Lung (tissue), 12 donors: ENCODE data around the gene ZNF362. TPM values are rescaled to one million over a fixed set of nuclear protein-coding genes. Genes with fewer than 3 reads are reported as not detected.

Source experiments
- ATAC-seq: fragments of 200-7000 bp; cut with Tn5 transposase; one replicate; pipeline ENCODE4 v1.9.1; 2020; ENCODE audit warnings: moderate number of reproducible peaks; ENCODE audit not compliant: insufficient read depth, low FRiP score
- DNase-seq, 3 donors: peaks; one replicate each; pipeline ENCODE4 v3.0.0-alpha.2; 2013 to 2017
- H3K27ac ChIP-seq, 2 donors: one replicate each; pipeline ENCODE4 v1.5.1; 2013; ENCODE audit warnings: mild to moderate bottlenecking in 2 of 2, moderate library complexity in 2 of 2, control low read depth in 1 of 2, inconsistent platforms in 1 of 2, low read depth in 1 of 2, low read length in 1 of 2
- H3K27me3 ChIP-seq, 3 donors: one replicate each; pipeline ENCODE4 v1.5.1; 2013; ENCODE audit warnings: low read length in 2 of 3; ENCODE audit not compliant: control insufficient read depth in 3 of 3, insufficient read depth in 3 of 3
- H3K36me3 ChIP-seq, 4 donors: one replicate each; pipeline ENCODE4 v1.5.1; 2013; ENCODE audit warnings: low read length in 4 of 4, mild to moderate bottlenecking in 1 of 4, moderate library complexity in 1 of 4; ENCODE audit not compliant: control insufficient read depth in 4 of 4, insufficient read depth in 4 of 4
- H3K4me1 ChIP-seq, 5 donors: one replicate each; pipeline ENCODE4 v1.5.1; 2013; ENCODE audit warnings: low read length in 5 of 5, mild to moderate bottlenecking in 2 of 5, moderate library complexity in 1 of 5; ENCODE audit not compliant: control insufficient read depth in 5 of 5, insufficient read depth in 5 of 5
- H3K4me3 ChIP-seq: one replicate; pipeline ENCODE4 v1.5.1; 2013; ENCODE audit warnings: mild to moderate bottlenecking, control low read depth, moderate library complexity
- H3K9ac ChIP-seq, 2 donors: one replicate each; pipeline ENCODE4 v1.5.1; 2013; ENCODE audit warnings: low read length in 2 of 2, control low read depth in 1 of 2; ENCODE audit not compliant: insufficient read depth in 1 of 2
- H3K9me3 ChIP-seq, 4 donors: one replicate each; pipeline ENCODE4 v1.5.1; 2013; ENCODE audit warnings: low read length in 3 of 4, mild to moderate bottlenecking in 1 of 4, moderate library complexity in 1 of 4; ENCODE audit not compliant: control insufficient read depth in 4 of 4, insufficient read depth in 3 of 4
- WGBS, 2 donors: extraction: QIAGEN DNeasy Blood & Tissue Kit; methylation state at CpG; one replicate each; pipeline ENCODE4 v1.1.7; 2013; 5-methylcytosine and 5-hydroxymethylcytosine counted together
- polyA plus RNA-seq, 2 donors: library from polyadenylated mRNA; stranded (reverse); fragments of 200-250 nt; gene quantifications; one replicate each; pipeline ENCODE4 v1.2.1, GENCODE V29; 2013
- total RNA-seq, 2 donors: library from RNA; depleted of rRNA in 1 of 2; stranded (reverse); fragments of >200 nt in 1 of 2; gene quantifications; one replicate each; pipeline ENCODE4 v1.2.1, GENCODE V29; 2014 to 2021
- TF ChIP-seq, protein P1 (sequence below): IDR thresholded peaks from 2 replicates; pipeline ENCODE4 v1.5.1; 2012; ENCODE audit warnings: mild to moderate bottlenecking; ENCODE audit errors: control extremely low read depth, extremely low read depth
- donor health status: control.
- donor health status: control.
- donor health status: Bipolar disorder and iron deficiency.
- donor health status: healthy.
- donor health status: DM: yes; HTN: yes; CAD: no.

Gene ZNF362
- total and polyA plus RNA-seq, 4 donors: 10.2 to 35.0 (median 16.5) TPM

GRCh38 chr1:33224166-33224707 is 32.1 kb upstream of the ZNF362 start:
- Histone ChIP-seq H3K9ac (no peak overlapping the region), H3K4me1 (peaks cover 0 to 10% (median 5%) of the 10 kb centered on the region in 5 donors), H3K27ac (no peak overlapping the region), H3K4me3 (no peak overlapping the region), H3K36me3 (no peaks in the 10 kb centered on the region), H3K9me3 (peaks cover 0 to 2% (median 0%) of the 10 kb centered on the region in 4 donors), H3K27me3 (no peaks in the 10 kb centered on the region)
- DNase-seq: no peak
- WGBS, 2 donors: 86 to 89% methylated on average over 2 of the region's 2 CpGs
- ATAC-seq: no peak
- TF ChIP-seq, protein P1, sequence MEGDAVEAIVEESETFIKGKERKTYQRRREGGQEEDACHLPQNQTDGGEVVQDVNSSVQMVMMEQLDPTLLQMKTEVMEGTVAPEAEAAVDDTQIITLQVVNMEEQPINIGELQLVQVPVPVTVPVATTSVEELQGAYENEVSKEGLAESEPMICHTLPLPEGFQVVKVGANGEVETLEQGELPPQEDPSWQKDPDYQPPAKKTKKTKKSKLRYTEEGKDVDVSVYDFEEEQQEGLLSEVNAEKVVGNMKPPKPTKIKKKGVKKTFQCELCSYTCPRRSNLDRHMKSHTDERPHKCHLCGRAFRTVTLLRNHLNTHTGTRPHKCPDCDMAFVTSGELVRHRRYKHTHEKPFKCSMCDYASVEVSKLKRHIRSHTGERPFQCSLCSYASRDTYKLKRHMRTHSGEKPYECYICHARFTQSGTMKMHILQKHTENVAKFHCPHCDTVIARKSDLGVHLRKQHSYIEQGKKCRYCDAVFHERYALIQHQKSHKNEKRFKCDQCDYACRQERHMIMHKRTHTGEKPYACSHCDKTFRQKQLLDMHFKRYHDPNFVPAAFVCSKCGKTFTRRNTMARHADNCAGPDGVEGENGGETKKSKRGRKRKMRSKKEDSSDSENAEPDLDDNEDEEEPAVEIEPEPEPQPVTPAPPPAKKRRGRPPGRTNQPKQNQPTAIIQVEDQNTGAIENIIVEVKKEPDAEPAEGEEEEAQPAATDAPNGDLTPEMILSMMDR: no peak

GRCh38 chr1:33225586-33225985 is 30.7 kb upstream of the ZNF362 start:
- Histone ChIP-seq H3K36me3 (no peaks in the 10 kb centered on the region), H3K27ac (no peak overlapping the region), H3K9me3 (peaks cover 0 to 2% (median 0%) of the 10 kb centered on the region in 4 donors), H3K4me1 (peaks cover 0 to 8% (median 5%) of the 10 kb centered on the region in 5 donors), H3K27me3 (no peaks in the 10 kb centered on the region), H3K4me3 (no peak overlapping the region), H3K9ac (no peak overlapping the region)
- 83 to 87% methylated on average over 1 of the region's 1 CpG for whole genome bisulfite sequencing, 2 donors
- DNase-seq: no peak
- ATAC-seq: no peak
- TF ChIP-seq, protein P1: no peak

GRCh38 chr1:33228935-33229487 is 27.3 kb upstream of the ZNF362 start:
- H3K27me3 ChIP-seq: no peaks in the 10 kb centered on the region
- DNase-seq (peak; percentile 59 to 93 (median 88)), ATAC-seq (no peak)
- peaks cover 0 to 8% (median 3%) of the 10 kb centered on the region in 5 donors for H3K4me1 ChIP-seq
- WGBS, 2 donors: 25 to 31% methylated on average over 5 of the region's 5 CpGs
- TF ChIP-seq, protein P1: no peak
- no peak overlapping the region for H3K4me3 ChIP-seq
- no peak overlapping the region for H3K9ac ChIP-seq
- peak overlapping the region in 1 of 2 donors; percentile 33 for H3K27ac ChIP-seq
- H3K9me3 ChIP-seq: peaks cover 0 to 2% (median 0%) of the 10 kb centered on the region in 4 donors
- no peaks in the 10 kb centered on the region for H3K36me3 ChIP-seq

DNA sequence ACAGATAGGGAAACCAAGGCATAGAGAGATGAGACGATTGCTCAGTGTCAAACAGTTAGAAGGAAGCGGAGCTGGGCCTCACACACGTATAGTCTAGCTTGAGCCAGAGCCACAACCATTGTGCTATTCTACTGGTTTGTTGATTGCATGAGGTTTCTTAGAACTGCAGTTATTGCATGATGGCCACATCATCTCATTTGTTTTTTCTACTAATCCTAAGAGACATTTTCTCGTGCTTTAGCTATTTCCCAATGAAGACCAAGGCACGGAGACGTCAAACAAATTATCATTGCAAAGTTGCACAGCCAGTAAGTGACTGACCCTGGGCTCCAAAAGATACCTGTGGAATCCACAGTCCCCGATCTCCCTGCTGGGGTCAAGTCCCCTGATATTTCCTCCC is 25.1 kb upstream of the ZNF362 start:
- no peak for DNase-seq
- no peak for ATAC-seq
- Histone ChIP-seq H3K4me1 (peaks cover 0 to 17% (median 5%) of the 10 kb centered on the region in 5 donors), H3K36me3 (no peaks in the 10 kb centered on the region), H3K9ac (no peak overlapping the region), H3K9me3 (no peaks in the 10 kb centered on the region), H3K4me3 (no peak overlapping the region), H3K27ac (no peak overlapping the region), H3K27me3 (no peaks in the 10 kb centered on the region)
- WGBS, 2 donors: 93 to 94% methylated on average over 7 of the region's 7 CpGs
- TF ChIP-seq, protein P1: no peak
